Tibial nerve (tissue), 4 donors: ENCODE results near the gene CCBE1. TPM values are rescaled to one million over a fixed set of nuclear protein-coding genes. Genes with fewer than 3 reads are reported as not detected.

Experiments
- DNase-seq, 2 donors: peaks; one replicate each; pipeline ENCODE4 v3.0.0-alpha.2; 2019; ENCODE audit warnings: low spot score in 2 of 2
- H3K27ac ChIP-seq, 4 donors: fragments of 200-600 bp; sonication (generic) in 3 of 4; one replicate each; pipeline ENCODE4 v1.5.1; 2017 to 2019; ENCODE audit warnings: mild to moderate bottlenecking in 1 of 4
- H3K27me3 ChIP-seq, 2 donors: fragments of 200-600 bp; sonication (generic) in 1 of 2; one replicate each; pipeline versions ENCODE4 v1.5.1 to v1.6.0; 2017 to 2019
- H3K36me3 ChIP-seq, 3 donors: fragments of 200-600 bp; sonication (generic); one replicate each; pipeline ENCODE4 v1.5.1; 2018 to 2019
- H3K4me1 ChIP-seq, 4 donors: fragments of 200-600 bp; sonication (generic) in 3 of 4; one replicate each; pipeline ENCODE4 v1.5.1; 2017 to 2019
- H3K4me3 ChIP-seq, 4 donors: fragments of 200-600 bp; sonication (generic) in 3 of 4; one replicate each; pipeline ENCODE4 v1.5.1; 2017 to 2019; ENCODE audit warnings: mild to moderate bottlenecking in 1 of 4, moderate library complexity in 1 of 4
- H3K9me3 ChIP-seq, 4 donors: fragments of 200-600 bp; sonication (generic) in 3 of 4; one replicate each; pipeline ENCODE4 v1.5.1; 2017 to 2019
- EP300 ChIP-seq, 2 donors: sonication (generic); formaldehyde crosslinking; IDR thresholded peaks; one replicate each; pipeline ENCODE4 v1.6.1; 2017; ENCODE audit warnings: antibody characterized with exemption in 2 of 2, mild to moderate bottlenecking in 1 of 2
- POLR2A ChIP-seq, 2 donors: fragments of 450-650 bp; IDR thresholded peaks; one replicate each; pipeline ENCODE4 v1.6.1; 2017; ENCODE audit warnings: antibody characterized with exemption in 2 of 2, mild to moderate bottlenecking in 2 of 2, moderate library complexity in 2 of 2
- WGBS, 2 donors: methylation state at CpG; one replicate each; pipeline ENCODE4 v1.1.5; 2018; 5-methylcytosine and 5-hydroxymethylcytosine counted together
- total RNA-seq, 4 donors: library from RNA; depleted of rRNA; stranded (reverse); fragments of >200 nt; gene quantifications; one replicate each; pipeline ENCODE4 v1.1.0, GENCODE V29; 2016
- TF ChIP-seq, protein P1 (sequence below), 5 experiments: fragments of 200-600 bp in 3 of 5; fragments of 450-650 bp in 2 of 5; sonication (generic) in 3 of 5; IDR thresholded peaks; one replicate each; pipeline ENCODE4 v1.5.1; 2016 to 2019; ENCODE audit warnings: antibody characterized with exemption in 5 of 5, mild to moderate bottlenecking in 3 of 5, moderate library complexity in 2 of 5

The CCBE1 gene
- total RNA-seq, 4 donors from 2014 or later: 0.30 to 3.9 (median 1.3) TPM

DNA sequence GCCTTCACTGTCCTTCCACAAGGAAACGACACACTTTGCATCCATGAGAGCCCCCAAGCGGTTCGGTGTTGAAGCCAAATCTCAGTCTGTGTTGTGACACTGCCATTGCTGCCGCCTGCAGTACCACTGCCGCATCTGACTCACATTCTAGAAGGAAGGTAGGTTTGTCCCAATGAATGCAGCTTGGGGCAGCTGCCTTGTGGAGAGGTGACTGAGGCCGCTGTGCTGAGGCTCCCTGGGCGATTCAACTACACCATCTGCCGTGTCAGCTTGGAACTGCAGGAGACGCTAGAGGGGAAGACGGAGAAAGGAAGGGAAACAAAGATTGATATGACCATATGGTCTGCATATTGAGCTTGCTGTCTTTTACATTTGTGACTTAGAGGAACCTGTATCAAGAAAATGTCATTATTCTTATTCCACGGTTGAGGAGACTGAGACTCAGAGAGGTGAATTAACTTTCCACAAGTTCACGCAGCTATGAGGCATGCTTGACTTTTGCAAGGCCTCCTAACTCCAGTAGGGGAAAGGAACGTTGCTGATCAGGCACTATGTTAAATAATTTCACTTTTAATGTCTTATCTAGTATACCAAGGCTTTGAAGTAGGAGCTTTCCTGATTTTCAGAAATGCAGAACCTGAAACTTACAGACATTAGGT is 294.7 kb downstream of the CCBE1 start:
- H3K36me3 ChIP-seq: no peaks in the 10 kb centered on the region
- DNase-seq: peak; percentile 38 to 77
- no peaks in the 10 kb centered on the region for H3K27me3 ChIP-seq
- no peak overlapping the region for H3K27ac ChIP-seq
- TF ChIP-seq EP300 (IDR thresholded peaks at IDR 0.05): no peak
- TF ChIP-seq, protein P1, sequence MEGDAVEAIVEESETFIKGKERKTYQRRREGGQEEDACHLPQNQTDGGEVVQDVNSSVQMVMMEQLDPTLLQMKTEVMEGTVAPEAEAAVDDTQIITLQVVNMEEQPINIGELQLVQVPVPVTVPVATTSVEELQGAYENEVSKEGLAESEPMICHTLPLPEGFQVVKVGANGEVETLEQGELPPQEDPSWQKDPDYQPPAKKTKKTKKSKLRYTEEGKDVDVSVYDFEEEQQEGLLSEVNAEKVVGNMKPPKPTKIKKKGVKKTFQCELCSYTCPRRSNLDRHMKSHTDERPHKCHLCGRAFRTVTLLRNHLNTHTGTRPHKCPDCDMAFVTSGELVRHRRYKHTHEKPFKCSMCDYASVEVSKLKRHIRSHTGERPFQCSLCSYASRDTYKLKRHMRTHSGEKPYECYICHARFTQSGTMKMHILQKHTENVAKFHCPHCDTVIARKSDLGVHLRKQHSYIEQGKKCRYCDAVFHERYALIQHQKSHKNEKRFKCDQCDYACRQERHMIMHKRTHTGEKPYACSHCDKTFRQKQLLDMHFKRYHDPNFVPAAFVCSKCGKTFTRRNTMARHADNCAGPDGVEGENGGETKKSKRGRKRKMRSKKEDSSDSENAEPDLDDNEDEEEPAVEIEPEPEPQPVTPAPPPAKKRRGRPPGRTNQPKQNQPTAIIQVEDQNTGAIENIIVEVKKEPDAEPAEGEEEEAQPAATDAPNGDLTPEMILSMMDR (IDR thresholded peaks at IDR 0.05): peak; percentile 78 to 93 (median 80)
- no peaks in the 10 kb centered on the region for H3K4me1 ChIP-seq
- H3K4me3 ChIP-seq: no peak overlapping the region
- WGBS, 2 donors: 17 to 25% methylated on average over 13 of the region's 13 CpGs
- H3K9me3 ChIP-seq: no peaks in the 10 kb centered on the region

DNA sequence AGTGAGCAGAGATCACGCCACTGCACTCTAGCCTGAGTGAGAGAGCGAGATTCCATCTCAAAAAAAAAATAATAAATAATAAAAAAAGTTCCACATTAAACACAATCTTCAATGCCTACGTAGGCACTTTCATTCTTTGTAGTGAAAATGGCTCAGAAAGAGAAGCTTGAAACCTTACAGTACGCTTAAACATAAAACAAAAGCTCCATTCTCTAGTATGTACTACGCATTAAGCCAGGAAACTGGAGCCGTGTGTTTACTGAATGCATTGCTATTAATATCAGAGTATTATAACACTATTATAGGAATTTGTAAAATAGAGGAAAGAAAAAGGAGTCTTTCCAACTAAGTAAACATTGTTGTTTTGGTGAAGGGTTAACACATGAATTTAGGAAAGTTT is 296.8 kb downstream of the CCBE1 start:
- Histone ChIP-seq H3K4me1 (no peaks in the 10 kb centered on the region), H3K9me3 (no peaks in the 10 kb centered on the region), H3K36me3 (no peaks in the 10 kb centered on the region), H3K27me3 (no peaks in the 10 kb centered on the region), H3K27ac (no peak overlapping the region), H3K4me3 (no peak overlapping the region)
- 57 to 64% methylated on average over 6 of the region's 6 CpGs for WGBS, 2 donors
- no peak for DNase-seq
- no peak for TF ChIP-seq EP300 (IDR thresholded peaks at IDR 0.05)
- no peak for TF ChIP-seq POLR2A (IDR thresholded peaks at IDR 0.05)
- TF ChIP-seq, protein P1 (IDR thresholded peaks at IDR 0.05): no peak

DNA sequence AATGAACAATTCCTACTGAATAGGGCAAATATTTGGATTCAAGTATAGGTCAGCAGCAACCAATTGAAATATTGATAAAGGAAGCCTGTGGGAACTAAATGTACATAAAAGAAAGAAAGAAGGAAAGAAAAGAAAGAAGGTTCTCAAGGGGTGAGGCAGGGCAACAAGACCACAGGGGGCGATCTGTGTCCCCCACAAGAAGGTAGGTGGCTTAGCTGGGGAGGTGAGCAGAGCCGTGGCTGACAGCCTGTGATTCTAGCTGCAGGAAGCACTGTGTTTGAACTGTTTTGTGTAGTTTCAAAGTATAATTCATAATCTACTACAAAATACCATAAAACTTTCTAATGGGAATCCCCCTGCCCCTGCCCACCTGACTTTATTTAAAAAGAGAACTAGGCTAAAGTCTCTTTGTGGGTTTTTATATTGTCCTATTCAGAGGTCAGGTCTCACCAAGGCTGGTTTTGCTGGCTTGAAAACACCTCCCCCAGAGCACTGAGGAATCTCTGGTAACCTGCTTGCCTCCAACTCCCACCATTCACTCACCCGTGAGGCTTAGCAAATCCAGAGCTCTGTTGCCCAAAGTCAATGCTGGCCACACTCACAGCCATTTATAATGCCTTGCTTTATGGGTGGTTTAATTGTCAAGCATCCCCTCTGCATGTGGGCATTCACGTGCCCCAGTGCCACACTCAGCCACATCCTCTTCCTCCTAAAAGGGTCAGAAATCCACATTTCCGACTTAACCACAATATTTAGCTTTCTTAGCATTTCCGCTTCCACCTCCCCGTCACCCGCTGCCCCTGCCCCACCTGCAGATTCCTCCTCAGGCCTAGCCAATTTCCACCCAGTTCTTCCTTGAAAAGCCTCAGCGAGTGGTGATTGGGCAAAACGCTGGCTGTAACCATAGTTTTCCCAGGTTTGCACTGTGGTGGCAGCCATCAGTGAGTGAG is 301.7 kb downstream of the CCBE1 start:
- no peak for DNase-seq
- Histone ChIP-seq H3K4me3 (no peak overlapping the region), H3K4me1 (no peaks in the 10 kb centered on the region), H3K36me3 (no peaks in the 10 kb centered on the region), H3K27ac (no peak overlapping the region), H3K27me3 (peaks cover 0 to 4% of the 10 kb centered on the region in 2 donors), H3K9me3 (no peaks in the 10 kb centered on the region)
- TF ChIP-seq, protein P1 (IDR thresholded peaks at IDR 0.05): no peak
- TF ChIP-seq POLR2A (IDR thresholded peaks at IDR 0.05) (no peak), EP300 (IDR thresholded peaks at IDR 0.05) (no peak)
- 70 to 81% methylated on average over 10 of the region's 10 CpGs for WGBS, 2 donors

DNA sequence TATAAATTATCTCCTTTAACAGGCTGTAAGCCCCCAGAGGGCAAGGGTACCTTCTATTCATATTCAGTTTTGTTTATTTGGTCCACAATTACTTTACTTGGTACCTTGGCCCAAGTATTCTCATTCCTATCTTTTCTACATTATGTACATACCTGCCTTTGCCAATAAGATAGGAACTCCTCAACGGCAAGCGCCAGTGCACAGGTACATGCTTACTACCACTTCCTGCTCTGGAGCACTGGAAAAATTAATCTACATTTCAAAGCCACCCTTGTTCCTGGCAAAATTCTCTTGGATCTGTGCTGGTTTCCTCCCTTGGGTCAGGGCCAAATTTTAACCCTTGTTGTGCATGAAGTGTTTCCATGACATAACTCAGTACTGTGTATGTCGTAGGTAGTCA is 303.8 kb downstream of the CCBE1 start:
- no peak overlapping the region for H3K4me3 ChIP-seq
- peaks cover 0 to 4% of the 10 kb centered on the region in 2 donors for H3K27me3 ChIP-seq
- no peaks in the 10 kb centered on the region for H3K36me3 ChIP-seq
- DNase-seq: no peak
- no peaks in the 10 kb centered on the region for H3K9me3 ChIP-seq
- H3K4me1 ChIP-seq: peaks cover 0 to 10% (median 0%) of the 10 kb centered on the region in 4 donors
- WGBS, 2 donors: 78 to 81% methylated on average over 3 of the region's 3 CpGs
- no peak overlapping the region for H3K27ac ChIP-seq
- TF ChIP-seq EP300 (IDR thresholded peaks at IDR 0.05) (no peak), POLR2A (IDR thresholded peaks at IDR 0.05) (no peak)
- TF ChIP-seq, protein P1 (IDR thresholded peaks at IDR 0.05): no peak

DNA sequence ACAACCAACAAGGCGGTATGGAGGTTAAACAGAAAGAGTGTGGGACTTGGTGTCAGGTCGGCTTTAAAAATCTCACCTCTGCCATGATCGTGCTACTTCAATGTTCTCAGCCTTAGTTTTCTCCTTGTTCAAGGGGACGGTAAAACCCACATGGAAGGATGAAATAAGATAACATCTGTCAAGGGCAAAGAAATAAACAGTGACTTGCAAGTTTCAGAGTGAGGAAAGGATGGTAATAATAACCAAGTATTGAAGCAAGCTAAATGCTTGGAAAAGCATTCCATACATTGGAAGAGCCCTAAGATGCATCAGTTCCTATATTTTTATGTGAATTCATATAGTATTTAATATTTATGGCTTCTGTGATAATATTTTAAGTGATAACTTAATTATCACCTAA is 308.4 kb downstream of the CCBE1 start:
- TF ChIP-seq, protein P1 (IDR thresholded peaks at IDR 0.05): no peak
- no peak for TF ChIP-seq EP300 (IDR thresholded peaks at IDR 0.05)
- no peak for TF ChIP-seq POLR2A (IDR thresholded peaks at IDR 0.05)

More for the DNA sequence above, 308.4 kb downstream of the CCBE1 start:
- H3K9me3 ChIP-seq: no peaks in the 10 kb centered on the region
- peaks cover 0 to 10% (median 0%) of the 10 kb centered on the region in 4 donors for H3K4me1 ChIP-seq
- H3K4me3 ChIP-seq: no peak overlapping the region
- no peak overlapping the region for H3K27ac ChIP-seq
- no peaks in the 10 kb centered on the region for H3K36me3 ChIP-seq
- WGBS, 2 donors: 76 to 79% methylated on average over 4 of the region's 4 CpGs
- peaks cover 0 to 4% of the 10 kb centered on the region in 2 donors for H3K27me3 ChIP-seq
- no peak for DNase-seq
